Stimulated activated CD8-positive, alpha-beta memory T cell treated with anti-CD3 and anti-CD28 coated beads, Interleukin-12 subunit alpha, Interleukin-12 subunit beta, amount 100 ng/mL, for 24 hours (primary cell): ENCODE results near the gene HNF1B.

Experiments used
- DNase-seq: peaks from one replicate; pipeline ENCODE4 v3.0.0-alpha.2; 2020; ENCODE audit errors: extremely low read depth

HNF1B gene

GRCh38 chr17:37671824-37672547 is 72.9 kb downstream of the HNF1B start:
- no peak for DNase-seq

GRCh38 chr17:37671028-37671823 is 73.6 kb downstream of the HNF1B start:
- DNase-seq = no peak

- DNase-seq = no peak
These were observed 77.8 kb downstream of the HNF1B start for GRCh38 chr17:37667039-37667438.

GRCh38 chr17:37664214-37664613 is 80.6 kb downstream of the HNF1B start:
- DNase-seq = no peak

GRCh38 chr17:37662353-37662752 is 82.5 kb downstream of the HNF1B start:
- no peak for DNase-seq

GRCh38 chr17:37661400-37662014 is 83.4 kb downstream of the HNF1B start:
- DNase-seq = no peak

GRCh38 chr17:37659925-37660324 is 84.9 kb downstream of the HNF1B start:
- DNase-seq = no peak

GRCh38 chr17:37657202-37657601 is 87.7 kb downstream of the HNF1B start:
- DNase-seq = no peak

- DNase-seq = no peak
These were observed 93.0 kb downstream of the HNF1B start for GRCh38 chr17:37651849-37652248.

GRCh38 chr17:37650419-37651003 is 94.3 kb downstream of the HNF1B start:
- no peak for DNase-seq

- no peak for DNase-seq
These were observed 96.3 kb downstream of the HNF1B start for GRCh38 chr17:37648555-37648954.

GRCh38 chr17:37647856-37648255 is 97.0 kb downstream of the HNF1B start:
- no peak for DNase-seq

GRCh38 chr17:37643869-37644268 is 101.0 kb downstream of the HNF1B start:
- DNase-seq = no peak

GRCh38 chr17:37643118-37643766 is 101.6 kb downstream of the HNF1B start, which contains the start of gene DDX52:
Gene DDX52, minus strand, starts transcription at chr17:37643446. Its CDS starts 26 bp downstream, at chr17:37643420.
- DNase-seq = peak; percentile 75

- DNase-seq = no peak
These were observed 102.2 kb downstream of the HNF1B start for GRCh38 chr17:37642681-37643080.

GRCh38 chr17:37640015-37640414 is 104.8 kb downstream of the HNF1B start:
- no peak for DNase-seq

- no peak for DNase-seq
These were observed 106.9 kb downstream of the HNF1B start for GRCh38 chr17:37637956-37638355.
